Measurements from ENCODE around the gene KIAA1671. TPM values are rescaled to one million over a fixed set of nuclear protein-coding genes. Genes with fewer than 3 reads are reported as not detected.

KIAA1671 gene
- total and polyA plus RNA-seq, 2 of the 13 experiments (the other 11 are each of a cell fraction or from before 2014, with no cell fraction given): 13.5 to 13.6 TPM

DNA sequence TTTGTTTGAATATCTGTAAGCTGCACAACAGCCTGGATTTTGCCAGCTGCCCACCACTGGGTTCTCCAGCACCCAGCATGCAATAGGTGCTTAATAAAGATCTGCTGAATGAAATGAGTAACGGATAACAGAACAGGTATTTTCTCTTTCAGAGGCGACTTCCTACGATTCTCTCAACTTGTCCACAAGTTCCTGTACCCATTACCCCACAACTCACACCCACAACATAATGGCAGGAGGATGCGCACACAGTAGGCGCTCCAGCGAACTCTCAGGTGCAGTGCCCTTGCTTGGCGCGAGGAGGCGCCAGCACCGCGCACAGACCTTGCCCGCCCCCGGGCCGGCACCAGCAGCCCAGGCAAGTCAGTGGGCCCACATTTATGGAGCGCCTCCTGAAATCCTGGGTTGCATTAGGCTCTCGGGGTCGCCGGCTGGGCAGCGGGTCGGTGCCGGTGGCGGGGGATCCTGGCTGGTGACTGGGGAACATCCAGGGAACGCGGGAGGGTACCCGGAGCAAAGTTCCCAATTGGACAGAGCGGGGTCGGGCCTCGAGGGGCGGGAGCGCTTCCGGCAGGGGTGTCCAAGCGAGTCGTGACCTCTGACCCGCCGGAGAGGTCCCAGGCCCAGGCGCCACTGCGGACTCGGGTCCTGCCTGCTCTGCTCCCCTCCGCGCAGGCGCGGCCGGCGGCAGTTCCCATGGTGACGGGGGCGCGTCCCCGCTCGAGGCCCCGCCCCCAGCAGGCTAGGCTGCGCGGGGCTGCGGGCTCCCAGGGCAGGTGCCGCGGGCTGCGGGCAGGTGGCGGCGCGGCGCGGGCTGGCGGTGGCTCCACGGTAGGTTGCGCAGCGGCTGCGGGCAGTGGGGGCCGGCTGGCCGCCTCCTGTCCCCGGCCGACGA lies at the start of gene KIAA1671 (continued):
- TF ChIP-seq ZFP41 (CRISPR knock-in tag; IDR thresholded peaks at IDR 0.05; ENCODE audit: borderline replicate concordance) (no peak), HOXA7 (CRISPR knock-in tag; IDR thresholded peaks at IDR 0.05) (no peak), SRY (CRISPR knock-in tag; IDR thresholded peaks at IDR 0.05) (peak; percentile 82), ZNF230 (CRISPR knock-in tag; IDR thresholded peaks at IDR 0.05) (no peak; the same call in 1 of the 2 replicates), ARNT (IDR thresholded peaks at IDR 0.05) (no peak), CREB1 (IDR thresholded peaks at IDR 0.05) (no peak), CREB1 (CRISPR knock-in tag; IDR thresholded peaks at IDR 0.05) (no peak), ZNF24 (IDR thresholded peaks at IDR 0.05) (no peak), ZNF460 (CRISPR knock-in tag; IDR thresholded peaks at IDR 0.05; ENCODE audit: borderline replicate concordance) (no peak), STAG1 (CRISPR knock-in tag; IDR thresholded peaks at IDR 0.05) (peak; percentile 94), ZHX1 (CRISPR knock-in tag; IDR thresholded peaks at IDR 0.05; ENCODE audit: low read depth) (no peak), ATF7 (IDR thresholded peaks at IDR 0.05) (no peak), ATF7 (CRISPR knock-in tag; IDR thresholded peaks at IDR 0.05) (no peak), CBX1 (IDR thresholded peaks at IDR 0.05; ENCODE audit: low read depth) (peak; percentile 24), ZNF333 (CRISPR knock-in tag; IDR thresholded peaks at IDR 0.05; ENCODE audit: borderline replicate concordance) (no peak), KAT2B (IDR thresholded peaks at IDR 0.05; ENCODE audit: borderline replicate concordance, low read depth, low read length) (no peak), MTF2 (CRISPR knock-in tag; IDR thresholded peaks at IDR 0.05; ENCODE audit: borderline replicate concordance) (no peak), FOXC1 (CRISPR knock-in tag; IDR thresholded peaks at IDR 0.05; ENCODE audit: borderline replicate concordance) (no peak), SNAPC5 (CRISPR knock-in tag; IDR thresholded peaks at IDR 0.05; ENCODE audit: borderline replicate concordance) (no peak), NFE2L1 (CRISPR knock-in tag; IDR thresholded peaks at IDR 0.05; ENCODE audit: borderline replicate concordance) (no peak), HMGA1 (CRISPR knock-in tag; conservative IDR thresholded peaks at IDR 0.05) (no peak), ZNF724P (CRISPR knock-in tag; IDR thresholded peaks at IDR 0.05; ENCODE audit: borderline replicate concordance) (peak; percentile 22; the same call in 1 of the 2 replicates)
- TF ChIP-seq, protein P1, sequence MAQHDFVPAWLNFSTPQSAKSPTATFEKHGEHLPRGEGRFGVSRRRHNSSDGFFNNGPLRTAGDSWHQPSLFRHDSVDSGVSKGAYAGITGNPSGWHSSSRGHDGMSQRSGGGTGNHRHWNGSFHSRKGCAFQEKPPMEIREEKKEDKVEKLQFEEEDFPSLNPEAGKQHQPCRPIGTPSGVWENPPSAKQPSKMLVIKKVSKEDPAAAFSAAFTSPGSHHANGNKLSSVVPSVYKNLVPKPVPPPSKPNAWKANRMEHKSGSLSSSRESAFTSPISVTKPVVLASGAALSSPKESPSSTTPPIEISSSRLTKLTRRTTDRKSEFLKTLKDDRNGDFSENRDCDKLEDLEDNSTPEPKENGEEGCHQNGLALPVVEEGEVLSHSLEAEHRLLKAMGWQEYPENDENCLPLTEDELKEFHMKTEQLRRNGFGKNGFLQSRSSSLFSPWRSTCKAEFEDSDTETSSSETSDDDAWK (CRISPR knock-in tag; IDR thresholded peaks at IDR 0.05): no peak
